RPMI7951 (cell line): ENCODE measurements around the gene ARL15. TPM values are rescaled to one million over a fixed set of nuclear protein-coding genes. Genes with fewer than 3 reads are reported as not detected.
"Not testable (repeated sequence)": the region's sequence is repeated elsewhere in the genome, so short reads cannot be mapped to it uniquely, and the experiment has no call there.

Experiments used
- DNase-seq: peaks from one replicate; pipeline ENCODE4 v3.0.0-alpha.2; 2012; ENCODE audit warnings: low read depth
- total RNA-seq: library from RNA; depleted of rRNA; stranded (reverse); fragments of >200 nt; shearing (Covaris generic); gene quantifications from 2 replicates; pipeline ENCODE4 v1.2.3, GENCODE V29; 2014

Gene ARL15
- total RNA-seq, 1 experiment from 2014 or later = 9.7 TPM

DNA sequence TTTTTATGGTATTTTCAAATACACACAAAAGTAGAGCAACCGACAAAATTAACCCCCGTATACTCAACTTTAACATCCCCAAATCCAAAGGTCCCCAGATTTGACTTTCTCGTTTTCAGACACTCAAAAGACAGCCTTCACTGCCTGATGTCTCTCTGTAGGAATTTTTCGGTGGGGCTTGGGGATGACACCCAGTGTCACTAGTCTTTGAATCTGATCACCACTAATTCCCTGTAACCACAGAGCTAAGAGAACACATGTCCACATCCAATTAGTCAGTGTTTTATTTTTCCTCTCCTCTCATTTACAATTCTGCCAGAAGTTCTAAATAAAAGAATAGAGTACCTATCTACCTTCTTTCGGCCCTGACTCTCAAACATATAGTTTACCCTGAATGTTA is 324.6 kb downstream of the ARL15 start:
- DNase-seq = no peak

- no peak for DNase-seq
Observed at GRCh38 chr5:53984971-53985370, 325.4 kb downstream of the ARL15 start.

- DNase-seq = peak; percentile 87
Observed at GRCh38 chr5:53983568-53984460, 326.6 kb downstream of the ARL15 start.

GRCh38 chr5:53982319-53982718 is 328.1 kb downstream of the ARL15 start:
- DNase-seq = not testable (repeated sequence)

- no peak for DNase-seq
Observed at GRCh38 chr5:53980061-53980460, 330.3 kb downstream of the ARL15 start.

DNA sequence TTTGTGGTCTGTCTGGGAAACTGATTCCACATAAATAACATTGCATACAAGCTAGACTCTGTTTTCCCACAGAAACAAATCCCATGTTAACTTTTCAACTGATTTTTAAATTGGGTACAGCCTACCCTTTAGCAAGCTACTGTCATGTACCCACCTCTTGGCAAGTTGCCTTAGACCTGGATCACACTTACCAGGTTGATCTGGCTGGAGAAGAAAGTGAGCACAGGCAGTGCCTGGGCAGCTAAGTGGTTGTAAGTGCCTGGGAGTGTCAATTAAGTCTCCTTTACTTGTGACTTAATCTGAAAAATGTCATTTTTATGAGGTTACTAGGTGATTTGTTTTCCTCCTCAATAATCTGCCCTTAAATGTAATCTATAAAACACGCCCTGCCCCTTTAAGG is 336.4 kb downstream of the ARL15 start:
- DNase-seq = no peak

GRCh38 chr5:53972314-53972713 is 338.1 kb downstream of the ARL15 start:
- DNase-seq = no peak

GRCh38 chr5:53971551-53971950 is 338.8 kb downstream of the ARL15 start:
- no peak for DNase-seq

- DNase-seq = no peak
Observed at GRCh38 chr5:53971131-53971530, 339.2 kb downstream of the ARL15 start.

DNA sequence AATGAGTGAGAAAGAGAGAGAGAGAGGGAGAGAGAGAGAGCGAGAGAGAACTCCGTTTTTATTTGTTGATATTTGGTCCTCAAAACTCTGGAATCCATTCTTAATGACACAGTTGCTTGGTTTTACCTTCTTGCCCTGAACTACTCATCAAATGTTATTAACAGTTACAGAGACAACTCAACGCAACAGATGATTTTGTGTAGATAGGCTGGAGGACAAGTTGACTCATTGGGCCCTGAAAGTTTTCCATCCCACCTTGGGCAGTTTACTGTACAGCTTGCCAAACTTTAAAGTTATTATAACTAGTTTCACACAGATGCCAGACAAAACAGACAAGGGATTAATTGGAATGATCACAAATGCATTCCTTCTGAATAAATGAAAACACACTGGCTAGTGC is 339.9 kb downstream of the ARL15 start:
- no peak for DNase-seq

DNA sequence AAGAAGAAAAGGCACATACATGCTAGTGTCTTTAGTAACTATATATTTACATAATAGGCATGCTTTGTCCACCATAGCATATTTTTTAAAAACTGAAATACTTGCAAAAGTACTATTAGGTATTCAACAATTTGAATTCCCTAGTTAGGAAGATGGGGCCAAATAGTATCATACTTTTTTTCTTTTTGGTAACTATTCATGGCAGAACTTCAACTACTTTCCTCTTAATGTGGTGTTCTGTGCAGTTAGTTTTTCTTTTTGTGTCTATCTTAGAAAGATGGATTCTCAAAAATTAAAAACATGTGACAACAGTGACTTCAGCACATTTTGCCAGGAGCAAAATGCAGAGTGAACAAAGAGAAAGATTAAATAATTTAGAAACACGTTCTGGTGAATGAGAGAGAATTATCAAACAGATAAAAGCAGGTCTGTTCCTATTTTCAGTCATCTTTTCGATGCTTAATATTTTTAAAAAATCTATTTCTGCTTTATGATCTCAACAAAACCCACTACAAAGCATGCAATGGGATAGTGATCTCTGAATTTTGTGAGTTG is 341.1 kb downstream of the ARL15 start:
- DNase-seq = no peak

GRCh38 chr5:53965459-53965858 is 344.9 kb downstream of the ARL15 start:
- peak; percentile 28 for DNase-seq

DNA sequence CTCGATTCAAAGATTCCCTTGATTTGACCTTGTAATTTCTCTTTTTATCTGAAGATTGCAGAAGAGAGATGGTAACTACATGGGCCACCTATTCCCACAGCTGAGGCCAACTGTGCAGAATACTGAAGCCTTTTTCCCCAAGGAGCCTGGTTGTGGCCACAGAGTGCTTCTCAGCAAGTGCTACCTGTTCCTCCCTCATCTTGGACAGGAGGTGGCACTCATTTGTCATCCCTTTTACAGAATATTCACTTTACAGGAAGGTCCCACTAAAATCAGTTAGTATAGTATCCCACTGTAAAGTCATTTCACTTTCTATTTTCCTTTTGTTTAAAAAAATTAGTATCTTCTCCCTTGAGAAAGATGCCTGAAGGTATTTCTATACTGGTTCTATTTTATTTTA is 346.4 kb downstream of the ARL15 start:
- no peak for DNase-seq

DNA sequence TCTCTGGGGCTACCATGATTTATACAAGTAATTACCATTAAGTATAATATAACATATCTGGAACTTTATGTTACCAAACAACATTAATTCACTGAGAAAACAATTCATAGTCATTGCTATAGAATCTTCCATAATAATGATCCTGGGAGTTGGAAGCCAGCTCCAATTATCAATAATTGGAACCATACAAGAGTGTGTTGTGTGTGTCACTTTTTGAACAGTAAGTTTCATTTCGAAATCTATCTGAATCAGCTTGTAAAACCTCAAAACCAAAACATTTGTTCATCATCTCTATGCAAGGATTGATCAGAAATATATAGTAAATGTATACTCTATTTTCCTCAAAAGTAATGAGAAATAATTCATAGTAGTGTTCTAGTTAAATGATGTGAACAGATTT is 348.1 kb downstream of the ARL15 start:
- DNase-seq = no peak

DNA sequence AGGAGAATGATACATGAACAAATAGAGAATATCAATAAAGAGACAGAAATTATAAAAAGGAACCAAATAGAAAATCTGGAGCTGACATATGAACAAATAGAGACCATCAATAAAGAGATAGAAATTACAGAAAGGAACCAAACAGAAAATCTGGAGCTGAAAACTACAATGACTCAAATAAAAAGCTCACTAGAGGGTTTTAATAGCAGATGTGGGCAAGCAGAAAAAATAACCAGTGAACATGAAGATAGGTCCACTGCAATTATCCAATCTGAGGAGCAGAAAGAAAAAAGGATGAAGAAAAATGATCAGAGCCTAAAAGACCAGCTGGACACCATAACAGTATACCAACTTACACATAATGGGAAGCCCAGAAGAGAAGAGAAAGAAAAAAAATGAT is 353.7 kb downstream of the ARL15 start:
- DNase-seq = no peak

DNA sequence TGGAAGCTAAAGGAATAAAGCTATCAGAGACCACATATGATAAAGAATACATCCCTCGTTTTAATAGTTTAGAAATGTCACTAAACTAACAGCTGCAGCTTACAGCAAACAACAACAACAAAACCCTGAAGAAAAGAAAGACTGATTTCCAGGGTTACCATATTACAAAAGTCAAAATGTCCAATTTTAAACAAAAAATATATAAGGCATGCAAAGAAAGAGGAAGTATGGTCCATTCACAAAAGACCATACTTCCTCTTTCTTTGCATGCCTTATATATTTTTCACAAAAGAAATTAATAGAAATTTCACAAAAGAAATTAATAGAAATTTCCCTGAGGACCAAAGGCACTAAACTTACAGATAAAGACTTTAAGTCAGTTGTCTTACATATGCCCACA is 354.2 kb downstream of the ARL15 start:
- DNase-seq = no peak

DNA sequence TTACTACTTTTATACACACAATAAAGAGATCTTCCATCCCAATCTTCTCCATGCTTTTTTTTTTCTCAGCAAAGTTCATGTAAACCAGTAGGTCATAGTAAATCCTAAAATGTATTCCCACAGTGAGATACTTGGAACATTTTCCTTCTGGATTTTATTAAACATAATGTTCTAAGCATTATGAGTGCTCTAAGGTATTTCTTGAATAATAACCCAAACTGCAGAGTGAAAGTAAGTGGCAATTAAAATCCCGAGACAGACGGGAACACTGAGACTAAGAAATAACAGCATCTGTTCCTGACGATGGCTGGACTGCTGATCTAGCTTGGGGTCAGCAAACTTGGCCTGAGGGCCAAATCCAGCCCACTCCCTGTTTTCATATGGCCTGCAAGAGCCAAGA is 359.8 kb downstream of the ARL15 start:
- no peak for DNase-seq

GRCh38 chr5:53948598-53948997 is 361.8 kb downstream of the ARL15 start:
- DNase-seq = no peak

DNA sequence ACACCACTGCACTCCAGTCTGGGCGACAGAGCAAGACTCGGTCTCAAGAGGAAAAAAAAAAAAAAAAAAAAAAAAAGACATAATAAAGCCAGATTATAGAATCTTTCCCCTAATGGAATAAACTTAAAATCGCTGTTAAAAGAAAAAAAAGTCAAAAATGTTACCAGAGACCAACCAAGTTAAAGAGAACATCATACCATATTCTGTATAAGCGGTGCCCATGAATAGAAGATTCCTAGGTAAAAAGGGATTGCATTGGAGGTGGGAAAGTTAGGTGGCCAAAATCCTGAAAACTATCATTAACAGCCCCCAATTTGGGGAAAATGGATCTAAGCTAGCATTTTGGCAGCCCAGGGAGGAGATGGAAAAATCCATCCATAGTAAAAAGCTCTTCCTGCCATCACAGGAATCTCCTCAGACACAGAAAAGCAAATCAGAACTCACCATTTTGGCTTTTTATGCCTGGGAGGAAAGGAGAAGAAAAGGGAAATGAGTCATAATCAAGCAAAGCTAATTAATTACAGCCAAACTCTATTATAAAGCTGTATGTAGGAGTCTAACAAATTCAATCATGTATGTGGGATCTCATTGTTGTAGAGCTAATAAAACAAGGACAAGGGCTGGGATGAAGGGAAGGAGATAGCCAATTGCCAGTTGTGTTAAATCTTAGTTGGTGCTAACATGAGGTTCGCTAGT is 363.8 kb downstream of the ARL15 start:
- peak; percentile 27 for DNase-seq

- peak; percentile 13 for DNase-seq
Observed at GRCh38 chr5:53944981-53945380, 365.4 kb downstream of the ARL15 start.

- DNase-seq = no peak
Observed at GRCh38 chr5:53943938-53944337, 366.4 kb downstream of the ARL15 start.

DNA sequence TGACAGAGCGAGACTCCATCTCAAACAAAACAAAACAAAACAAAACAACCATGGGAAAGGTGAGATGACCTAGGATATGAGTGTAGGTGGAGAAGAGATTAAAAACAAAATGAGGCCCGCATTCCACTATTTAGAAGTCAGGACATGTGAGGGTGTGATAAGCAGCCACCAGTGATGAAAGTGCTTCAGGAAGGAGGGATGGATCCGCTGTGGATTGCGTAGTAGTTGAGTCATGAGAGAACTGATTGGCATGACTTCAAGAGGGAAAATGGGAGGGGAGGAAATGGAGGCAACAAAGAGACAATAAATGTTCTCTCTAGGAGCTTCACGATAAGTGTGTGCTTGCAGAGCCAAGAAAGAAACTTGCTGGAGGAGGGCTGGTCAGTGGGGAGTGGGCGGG is 367.6 kb downstream of the ARL15 start:
- peak; percentile 18 for DNase-seq

GRCh38 chr5:53940921-53941320 is 369.5 kb downstream of the ARL15 start:
- no peak for DNase-seq
